Pancreas (tissue), 8 donors: ENCODE measurements around the gene KIR2DL4. TPM values are rescaled to one million over a fixed set of nuclear protein-coding genes. Genes with fewer than 3 reads are reported as not detected.

Experiments used
- polyA plus RNA-seq, 2 donors: library from polyadenylated mRNA; stranded (reverse); fragments of 200-250 nt; gene quantifications; one replicate each; pipeline ENCODE4 v1.2.3, GENCODE V29; 2013
- total RNA-seq, 6 donors: library from RNA; stranded (reverse); fragmentation: NEBNext Ultra II Directional in 4 of 6; extraction: Animal tissue kit (Norgen Biotek cat#: 25700) in 4 of 6; gene quantifications; one replicate each; pipeline versions ENCODE4 v1.2.1 to v1.2.4, GENCODE V29; 2021 to 2023
- donor health status: healthy with polysubstance abuse.
- donor health status: DM: no; HTN: no; CAD: no; lungs with moderate emphysema.
- donor health status: DM: no; HTN: no; CAD: no.
- donor health status: Bipolar disorder and iron deficiency.
- donor health status: DM: yes; HTN: yes; CAD: no.
- donor health status: DM: no; HTN: no; CAD: no.
- donor health status: DM: no; HTN: no; CAD: no.
- donor health status: DM: yes; HTN: yes; CAD: no.

KIR2DL4 gene
- total and polyA plus RNA-seq, 8 donors = 0.12 TPM; not detected in 7

Other genes with a start within 250 kb of the KIR2DL4 start
- gene LILRA2, start 229.8 kb upstream of the KIR2DL4 start, total RNA-seq = 1 to 10 TPM in 3 of 6 donors, under 1 TPM in 3; 0.19 to 4.2 (median 0.89) TPM
- gene LILRA2, start 229.8 kb upstream of the KIR2DL4 start, polyA plus RNA-seq = under 1 TPM; 0.42 to 0.47 TPM
- 1 to 10 TPM in 1 of 6 donors, under 1 TPM in 4, not detected in 1; 0.08 to 1.5 (median 0.69) TPM for gene LILRA1, start 210.0 kb upstream of the KIR2DL4 start, total RNA-seq
- under 1 TPM; 0.19 to 0.23 TPM for gene LILRA1, start 210.0 kb upstream of the KIR2DL4 start, polyA plus RNA-seq
- gene LILRB1, start 173.1 kb upstream of the KIR2DL4 start, total RNA-seq = 1 to 10 TPM in 3 of 6 donors, under 1 TPM in 3; 0.51 to 8.8 (median 1.3) TPM
- under 1 TPM; 0.56 to 0.57 TPM for gene LILRB1, start 173.1 kb upstream of the KIR2DL4 start, polyA plus RNA-seq
- 10 to 100 TPM in 1 of 6 donors, 1 to 10 TPM in 2, under 1 TPM in 3; 0.28 to 11.1 (median 1.1) TPM for gene LILRB4, start 140.6 kb upstream of the KIR2DL4 start, total RNA-seq
- gene LILRB4, start 140.6 kb upstream of the KIR2DL4 start, polyA plus RNA-seq = 1 to 10 TPM in 1 of 2 donors, under 1 TPM in 1; 0.80 to 1.2 TPM
- gene KIR3DL3, start 79.2 kb upstream of the KIR2DL4 start, total RNA-seq = not detected
- not detected for gene KIR3DL3, start 79.2 kb upstream of the KIR2DL4 start, polyA plus RNA-seq
- not detected for gene KIR2DL3, start 65.1 kb upstream of the KIR2DL4 start, total RNA-seq
- gene KIR2DL3, start 65.1 kb upstream of the KIR2DL4 start, polyA plus RNA-seq = not detected
- gene KIR2DL1, start 33.8 kb upstream of the KIR2DL4 start, total RNA-seq = not detected
- gene KIR2DL1, start 33.8 kb upstream of the KIR2DL4 start, polyA plus RNA-seq = not detected
- gene KIR3DL1, start 12.9 kb downstream of the KIR2DL4 start, total RNA-seq = not detected
- gene KIR3DL1, start 12.9 kb downstream of the KIR2DL4 start, polyA plus RNA-seq = not detected
- not detected for gene KIR2DS4, start 29.1 kb downstream of the KIR2DL4 start, total RNA-seq
- not detected for gene KIR2DS4, start 29.1 kb downstream of the KIR2DL4 start, polyA plus RNA-seq
- gene KIR3DL2, start 46.8 kb downstream of the KIR2DL4 start, total RNA-seq = not detected
- not detected for gene KIR3DL2, start 46.8 kb downstream of the KIR2DL4 start, polyA plus RNA-seq
- gene FCAR, start 70.6 kb downstream of the KIR2DL4 start, total RNA-seq = under 1 TPM in 2 of 6 donors, not detected in 4; 0.29 to 0.64 TPM
- under 1 TPM in 1 of 2 donors, not detected in 1; 0.07 TPM for gene FCAR, start 70.6 kb downstream of the KIR2DL4 start, polyA plus RNA-seq
- under 1 TPM in 1 of 6 donors, not detected in 5; 0.31 TPM for gene NCR1, start 102.5 kb downstream of the KIR2DL4 start, total RNA-seq
- not detected for gene NCR1, start 102.5 kb downstream of the KIR2DL4 start, polyA plus RNA-seq
- under 1 TPM in 1 of 6 donors, not detected in 5; 0.06 TPM for gene NLRP7, start 143.9 kb downstream of the KIR2DL4 start, total RNA-seq
- gene NLRP7, start 143.9 kb downstream of the KIR2DL4 start, polyA plus RNA-seq = not detected
- gene NLRP2, start 162.8 kb downstream of the KIR2DL4 start, total RNA-seq = 1 to 10 TPM; 1.6 to 7.3 (median 4.4) TPM
- 10 to 100 TPM in 1 of 2 donors, under 1 TPM in 1; 0.34 to 17.5 TPM for gene NLRP2, start 162.8 kb downstream of the KIR2DL4 start, polyA plus RNA-seq
- under 1 TPM in 5 of 6 donors, not detected in 1; 0.09 to 0.25 (median 0.24) TPM for gene GP6, start 234.7 kb downstream of the KIR2DL4 start, total RNA-seq
- gene GP6, start 234.7 kb downstream of the KIR2DL4 start, polyA plus RNA-seq = under 1 TPM in 1 of 2 donors, not detected in 1; 0.31 TPM